Loucy (cell line): Measurements from ENCODE around the gene PRSS56.

Experiments used
- EZH2phosphoT487 ChIP-seq: fragments of 200-600 bp; IDR thresholded peaks from 2 replicates; pipeline ENCODE4 v1.6.1; 2018; ENCODE audit warnings: antibody characterized with exemption, mild to moderate bottlenecking, moderate library complexity, borderline replicate concordance
- TF ChIP-seq, protein P1 (sequence below): fragments of 200-600 bp; sonication (generic); conservative IDR thresholded peaks from 2 replicates; pipeline ENCODE4 v1.5.1; 2014; ENCODE audit warnings: mild to moderate bottlenecking, antibody characterized with exemption, low read length

DNA sequence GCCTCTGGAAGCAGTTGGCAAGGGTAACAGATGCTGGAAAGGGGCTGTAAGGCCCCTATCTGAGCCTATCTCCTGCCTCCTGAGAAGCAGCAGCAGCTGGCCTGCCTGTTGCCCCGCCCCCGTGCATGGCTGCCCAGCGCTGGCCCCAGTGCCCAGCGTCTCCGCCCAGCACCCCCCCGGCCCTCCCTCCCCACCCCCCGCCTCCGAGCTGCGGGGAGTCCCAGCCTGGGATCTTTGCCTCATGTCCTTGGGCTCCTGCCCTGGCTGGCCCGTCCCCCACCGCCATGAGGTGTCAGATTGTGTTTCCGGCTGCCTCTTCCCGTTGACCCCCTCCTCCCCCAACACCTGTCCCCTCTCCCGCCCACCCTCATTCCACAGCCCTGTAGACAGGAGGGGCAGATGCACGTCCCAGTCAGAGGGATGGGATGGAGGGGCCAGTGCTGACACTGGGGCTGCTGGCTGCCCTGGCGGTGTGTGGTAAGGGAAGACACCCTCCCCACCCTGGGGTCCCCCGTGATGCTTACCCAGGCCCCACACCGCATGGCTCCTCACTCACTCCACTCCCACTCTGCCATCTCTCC, 5.7 kb downstream of the PRSS56 start, which contains the start of gene CHRND:
- TF ChIP-seq, protein P1, sequence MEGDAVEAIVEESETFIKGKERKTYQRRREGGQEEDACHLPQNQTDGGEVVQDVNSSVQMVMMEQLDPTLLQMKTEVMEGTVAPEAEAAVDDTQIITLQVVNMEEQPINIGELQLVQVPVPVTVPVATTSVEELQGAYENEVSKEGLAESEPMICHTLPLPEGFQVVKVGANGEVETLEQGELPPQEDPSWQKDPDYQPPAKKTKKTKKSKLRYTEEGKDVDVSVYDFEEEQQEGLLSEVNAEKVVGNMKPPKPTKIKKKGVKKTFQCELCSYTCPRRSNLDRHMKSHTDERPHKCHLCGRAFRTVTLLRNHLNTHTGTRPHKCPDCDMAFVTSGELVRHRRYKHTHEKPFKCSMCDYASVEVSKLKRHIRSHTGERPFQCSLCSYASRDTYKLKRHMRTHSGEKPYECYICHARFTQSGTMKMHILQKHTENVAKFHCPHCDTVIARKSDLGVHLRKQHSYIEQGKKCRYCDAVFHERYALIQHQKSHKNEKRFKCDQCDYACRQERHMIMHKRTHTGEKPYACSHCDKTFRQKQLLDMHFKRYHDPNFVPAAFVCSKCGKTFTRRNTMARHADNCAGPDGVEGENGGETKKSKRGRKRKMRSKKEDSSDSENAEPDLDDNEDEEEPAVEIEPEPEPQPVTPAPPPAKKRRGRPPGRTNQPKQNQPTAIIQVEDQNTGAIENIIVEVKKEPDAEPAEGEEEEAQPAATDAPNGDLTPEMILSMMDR: no peak
- TF ChIP-seq EZH2phosphoT487: no peak
